Stimulated activated CD8-positive, alpha-beta memory T cell treated with anti-CD3 and anti-CD28 coated beads, Interleukin-2, amount 100 ng/mL, for 48 hours (primary cell): ENCODE measurements around the gene POLH.
"Not testable (repeated sequence)": the region's sequence is repeated elsewhere in the genome, so short reads cannot be mapped to it uniquely, and the experiment has no call there.

ENCODE experiments used
- DNase-seq, 2 donors: peaks; one replicate each; pipeline ENCODE4 v3.0.0-alpha.2; 2020; ENCODE audit warnings: low read depth in 2 of 2

Gene POLH

GRCh38 chr6:43575772-43576551 lies at the start of gene POLH, which contains the start of gene XPO5:
Gene POLH, plus strand, starts transcription at chr6:43576185. Its CDS starts 6,135 bp downstream, at chr6:43582320.
Gene XPO5, minus strand, starts transcription at chr6:43576038. Its CDS starts 174 bp downstream, at chr6:43575864.
- DNase-seq = peak; percentile 88 to 94

- DNase-seq = no peak
Measured at GRCh38 chr6:43532201-43532600, 43.8 kb upstream of the POLH start.

GRCh38 chr6:43538986-43539385 lies 37.0 kb upstream of the POLH start:
- DNase-seq = not testable (repeated sequence)

- DNase-seq = not testable (repeated sequence)
Measured at GRCh38 chr6:43539409-43539808, 36.6 kb upstream of the POLH start.

GRCh38 chr6:43540507-43540906 lies 35.5 kb upstream of the POLH start:
- no peak for DNase-seq

GRCh38 chr6:43541774-43542471 lies 34.1 kb upstream of the POLH start:
- no peak for DNase-seq

GRCh38 chr6:43544461-43544860 lies 31.5 kb upstream of the POLH start:
- DNase-seq = no peak

DNA sequence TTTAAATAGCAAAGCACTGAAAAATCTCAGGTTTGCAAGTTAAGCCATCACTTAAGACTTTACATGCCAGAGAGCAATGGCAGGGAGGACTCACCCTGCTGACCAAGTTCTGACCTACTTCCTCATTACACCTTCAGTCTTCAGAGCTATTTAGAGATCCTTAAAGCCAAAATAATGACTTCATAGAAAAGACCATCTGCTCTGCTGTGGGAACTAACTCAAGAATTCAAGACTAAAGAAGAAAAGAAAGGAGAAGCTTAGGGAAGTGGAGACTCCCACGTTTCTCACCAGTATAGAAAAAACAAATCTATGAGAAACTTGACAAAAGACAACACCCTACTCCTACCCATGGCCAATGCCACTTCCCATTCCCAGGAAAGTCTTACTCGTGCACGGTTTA lies 28.8 kb upstream of the POLH start:
- no peak for DNase-seq

- not testable (repeated sequence) for DNase-seq
Measured at GRCh38 chr6:43557620-43558019, 18.4 kb upstream of the POLH start.

DNA sequence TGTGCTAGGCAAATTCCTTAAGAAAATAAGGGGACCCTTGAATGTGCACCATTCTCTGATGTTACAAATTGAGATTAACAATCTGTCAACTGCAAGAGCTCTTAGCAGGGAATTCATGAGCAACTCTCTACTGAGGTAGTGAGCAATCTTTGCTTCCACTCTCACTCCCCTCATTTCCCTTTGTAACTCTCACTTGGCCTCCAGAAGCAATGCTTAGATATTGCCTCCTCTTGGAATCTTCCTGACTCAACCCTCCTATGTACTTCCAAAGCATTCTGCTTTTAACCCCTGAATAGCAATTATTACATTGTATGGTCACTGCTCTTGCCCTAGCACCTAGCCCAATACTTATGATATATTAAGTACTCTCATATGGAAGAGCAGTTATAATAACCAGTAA lies 16.7 kb upstream of the POLH start:
- DNase-seq = no peak

DNA sequence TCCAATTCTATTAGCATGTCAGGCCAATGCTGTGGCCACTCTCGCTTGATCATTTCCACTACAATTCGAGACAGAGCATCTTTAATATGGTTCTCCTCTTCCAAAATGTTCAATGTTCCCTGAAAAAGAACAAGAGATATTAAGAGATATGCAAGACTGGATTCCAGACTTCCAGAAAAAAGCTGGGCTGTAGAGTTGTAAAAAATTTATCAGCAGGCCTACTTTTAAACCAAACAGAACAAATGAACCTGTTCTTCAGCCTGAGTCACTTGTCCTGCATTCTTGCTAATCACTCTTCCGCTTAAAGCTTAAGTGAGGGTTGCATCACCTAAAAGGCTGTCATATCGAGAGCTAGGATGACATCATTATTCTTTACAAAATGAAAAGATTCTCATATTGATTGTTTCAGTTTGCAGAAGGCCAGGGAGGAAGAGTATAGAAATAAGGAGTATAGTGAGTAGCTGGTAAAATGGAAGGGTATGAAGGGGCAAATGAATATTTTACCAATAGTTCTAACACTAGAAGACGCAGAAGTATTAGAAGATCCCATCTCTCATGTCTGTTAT lies 5.0 kb upstream of the POLH start:
- no peak for DNase-seq

DNA sequence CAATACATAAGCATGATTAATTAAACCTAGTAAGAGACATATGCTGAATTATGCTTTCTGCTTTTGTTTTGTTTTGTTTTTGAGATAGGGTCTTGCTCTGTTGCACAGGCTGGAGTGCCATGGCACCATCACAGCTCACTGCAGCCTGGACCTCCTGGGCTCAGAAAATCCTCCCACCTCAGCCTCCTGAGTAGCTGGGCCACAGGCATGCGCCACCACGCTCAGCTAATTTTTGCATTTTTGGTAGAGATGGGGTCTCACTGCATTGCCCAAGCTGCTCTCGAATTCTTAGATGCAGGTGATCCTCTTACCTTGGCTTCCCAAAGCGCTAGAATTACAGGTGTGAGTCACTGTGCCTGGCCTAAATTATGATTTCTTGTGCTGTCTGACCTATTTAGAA lies 4.0 kb upstream of the POLH start:
- no peak for DNase-seq

- peak in 1 of 2 donors; percentile 28 for DNase-seq
Measured at GRCh38 chr6:43575105-43575771, 747 bp upstream of the POLH start.

DNA sequence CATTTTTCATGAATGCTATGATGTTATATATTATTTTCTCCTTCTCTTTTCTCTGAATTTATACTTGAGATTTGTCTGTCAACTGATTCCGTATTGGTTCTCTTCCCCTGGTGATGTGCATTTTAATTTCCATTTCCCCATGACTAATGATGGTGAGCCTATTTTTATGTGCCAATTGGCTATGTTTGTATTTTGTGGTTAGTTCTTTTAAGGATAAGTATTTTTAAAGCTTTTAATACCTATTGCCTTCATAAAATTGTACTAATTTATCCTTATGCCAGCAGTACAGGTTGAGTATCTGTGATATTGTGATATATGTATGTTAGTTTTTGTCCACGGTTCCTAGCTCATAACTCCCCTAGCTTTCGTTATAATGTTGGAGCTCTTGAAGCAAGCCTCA lies 2.8 kb downstream of the POLH start:
- DNase-seq = no peak

- DNase-seq = no peak
Measured at GRCh38 chr6:43579171-43579570, 3.2 kb downstream of the POLH start.

- DNase-seq = no peak
Measured at GRCh38 chr6:43582911-43583310, 6.9 kb downstream of the POLH start.

DNA sequence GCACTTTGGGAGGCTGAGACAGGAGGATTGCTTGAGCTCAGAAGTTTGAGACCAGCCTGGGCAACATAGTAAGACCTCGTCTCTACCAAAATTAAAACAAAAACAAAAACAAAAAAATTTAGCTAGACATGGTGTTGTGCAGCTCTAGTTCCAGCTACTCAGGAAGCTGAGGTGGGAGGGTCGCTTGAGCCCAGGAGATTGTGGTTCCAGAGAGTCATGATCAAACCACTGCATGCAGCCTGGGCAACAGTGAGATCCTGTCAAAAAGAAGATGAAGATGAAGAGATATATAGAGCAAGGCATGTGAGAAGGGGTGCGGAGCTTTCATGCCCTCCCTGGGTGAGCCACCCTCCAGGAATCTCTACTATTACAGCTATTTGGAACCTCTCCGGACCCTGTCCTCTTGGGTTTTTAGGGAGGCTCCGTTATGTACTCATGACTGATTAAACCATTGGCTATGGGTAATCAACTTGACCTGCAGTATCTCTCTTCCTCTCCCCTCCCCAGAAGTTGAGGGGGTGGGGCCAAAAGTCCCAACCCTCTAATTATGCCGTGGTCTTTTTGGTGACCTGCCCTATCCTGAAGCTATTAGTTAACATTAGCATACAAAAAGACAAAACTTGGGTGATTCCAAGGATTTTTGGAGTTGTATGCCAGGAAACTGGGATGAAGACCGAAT lies 9.0 kb downstream of the POLH start:
- DNase-seq = no peak

DNA sequence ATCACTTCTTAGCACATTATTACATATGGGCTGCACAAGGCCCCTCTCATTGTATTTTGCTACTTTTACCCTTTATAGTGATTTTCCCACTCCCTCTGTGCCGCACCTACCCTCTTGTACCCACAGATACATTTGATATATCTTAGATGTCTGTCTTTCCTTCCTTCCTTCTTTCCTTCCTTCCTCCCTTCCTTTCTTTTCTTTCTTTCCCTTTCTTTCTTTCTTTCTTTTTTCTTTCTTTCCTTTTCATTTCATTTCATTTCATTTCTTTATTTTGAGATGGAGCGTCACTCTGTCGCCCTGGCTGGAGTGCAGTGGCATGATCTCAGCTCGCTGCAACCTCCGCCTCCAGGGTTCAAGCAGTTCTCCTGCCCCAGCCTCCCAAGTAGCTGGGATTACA lies 12.2 kb downstream of the POLH start:
- DNase-seq = no peak

DNA sequence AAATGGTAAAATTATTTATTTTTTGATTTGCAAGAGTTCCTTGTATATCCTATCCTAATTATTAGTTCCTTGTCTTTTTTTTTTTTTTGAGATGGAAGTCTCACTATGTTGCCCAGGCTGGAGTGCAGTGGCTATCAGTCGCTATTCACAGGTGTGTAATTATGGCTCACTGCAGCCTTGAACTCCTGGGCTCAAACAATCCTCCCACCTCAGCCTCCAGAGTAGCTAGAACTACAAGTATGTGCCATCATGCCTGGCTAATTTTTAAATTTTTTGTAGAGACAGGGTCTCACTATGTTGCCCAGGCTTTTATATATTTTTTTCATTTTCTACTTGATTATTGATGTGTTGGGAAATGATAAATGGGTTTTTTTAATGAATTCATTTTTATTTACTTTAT lies 13.6 kb downstream of the POLH start:
- not testable (repeated sequence) for DNase-seq

- DNase-seq = no peak
Measured at GRCh38 chr6:43593938-43594337, 18.0 kb downstream of the POLH start.

- no peak for DNase-seq
Measured at GRCh38 chr6:43600595-43600994, 24.6 kb downstream of the POLH start.

- DNase-seq = no peak
Measured at GRCh38 chr6:43604174-43604573, 28.2 kb downstream of the POLH start.
